ENCODE data around the gene CD300LB.

GRCh38 chr17:74565126-74565525, 33.9 kb upstream of the CD300LB start:
- TF ChIP-seq POLR2A (IDR thresholded peaks at IDR 0.05) = no peak
- TF ChIP-seq, protein P1, sequence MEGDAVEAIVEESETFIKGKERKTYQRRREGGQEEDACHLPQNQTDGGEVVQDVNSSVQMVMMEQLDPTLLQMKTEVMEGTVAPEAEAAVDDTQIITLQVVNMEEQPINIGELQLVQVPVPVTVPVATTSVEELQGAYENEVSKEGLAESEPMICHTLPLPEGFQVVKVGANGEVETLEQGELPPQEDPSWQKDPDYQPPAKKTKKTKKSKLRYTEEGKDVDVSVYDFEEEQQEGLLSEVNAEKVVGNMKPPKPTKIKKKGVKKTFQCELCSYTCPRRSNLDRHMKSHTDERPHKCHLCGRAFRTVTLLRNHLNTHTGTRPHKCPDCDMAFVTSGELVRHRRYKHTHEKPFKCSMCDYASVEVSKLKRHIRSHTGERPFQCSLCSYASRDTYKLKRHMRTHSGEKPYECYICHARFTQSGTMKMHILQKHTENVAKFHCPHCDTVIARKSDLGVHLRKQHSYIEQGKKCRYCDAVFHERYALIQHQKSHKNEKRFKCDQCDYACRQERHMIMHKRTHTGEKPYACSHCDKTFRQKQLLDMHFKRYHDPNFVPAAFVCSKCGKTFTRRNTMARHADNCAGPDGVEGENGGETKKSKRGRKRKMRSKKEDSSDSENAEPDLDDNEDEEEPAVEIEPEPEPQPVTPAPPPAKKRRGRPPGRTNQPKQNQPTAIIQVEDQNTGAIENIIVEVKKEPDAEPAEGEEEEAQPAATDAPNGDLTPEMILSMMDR (IDR thresholded peaks at IDR 0.05) = no peak

Data from testis (tissue), 2 donors.